Fibroblast of lung (primary cell): ENCODE measurements around the gene PRKCQ.

ENCODE experiments used
- CTCF ChIP-seq, 2 donors: IDR thresholded peaks in 1 of 2; conservative IDR thresholded peaks in 1 of 2; 1 replicate in 1 of 2; 2 replicates in 1 of 2; pipeline ENCODE4 v1.5.1; 2011 to 2012; ENCODE audit warnings: low read length in 2 of 2, control low read depth in 1 of 2, inconsistent platforms in 1 of 2, low read depth in 1 of 2, mild to moderate bottlenecking in 1 of 2
- EZH2 ChIP-seq: IDR thresholded peaks from 2 replicates; pipeline ENCODE4 v1.5.1; 2012; ENCODE audit warnings: low read length, control low read depth, mild to moderate bottlenecking; ENCODE audit errors: missing control alignments

- TF ChIP-seq CTCF (conservative IDR thresholded peaks at IDR 0.05 in 1 of 2, IDR thresholded peaks at IDR 0.05 in 1 of 2; ENCODE audit: low read depth in 1 of 2, low read length in 2 of 2) (no peak), EZH2 (no peak)
These were observed 27.1 kb upstream of the PRKCQ start for GRCh38 chr10:6607182-6607581.
